Thymus (tissue), 11 donors: ENCODE results near the gene BUD31. TPM values are rescaled to one million over a fixed set of nuclear protein-coding genes. Genes with fewer than 3 reads are reported as not detected.
A peak's percentile ranks its signal among the peaks of the same experiment; 100 is the strongest.

Experiments
- DNase-seq, 9 donors: peaks; one replicate each; pipeline ENCODE4 v3.0.0-alpha.2; 2013; ENCODE audit warnings: low spot score in 9 of 9, low read depth in 6 of 9, missing footprints in 1 of 9
- H3K27ac ChIP-seq, 2 donors: one replicate each; pipeline ENCODE4 v1.5.1; 2013; ENCODE audit warnings: control low read depth in 1 of 2, low read depth in 1 of 2, low read length in 1 of 2, mild to moderate bottlenecking in 1 of 2, moderate library complexity in 1 of 2
- H3K27me3 ChIP-seq, 2 donors: one replicate each; pipeline ENCODE4 v1.5.1; 2013; ENCODE audit warnings: low read length in 1 of 2; ENCODE audit not compliant: control insufficient read depth in 2 of 2, insufficient read depth in 1 of 2
- H3K36me3 ChIP-seq, 2 donors: one replicate each; pipeline ENCODE4 v1.5.1; 2013; ENCODE audit warnings: low read length in 1 of 2, mild to moderate bottlenecking in 1 of 2, moderate library complexity in 1 of 2; ENCODE audit not compliant: control insufficient read depth in 2 of 2, insufficient read depth in 2 of 2
- H3K4me1 ChIP-seq, 2 donors: one replicate each; pipeline ENCODE4 v1.5.1; 2013; ENCODE audit warnings: low read length in 2 of 2; ENCODE audit not compliant: control insufficient read depth in 2 of 2, insufficient read depth in 2 of 2
- H3K4me3 ChIP-seq, 2 donors: one replicate each; pipeline ENCODE4 v1.5.1; 2013; ENCODE audit warnings: low read length in 2 of 2, control low read depth in 1 of 2, mild to moderate bottlenecking in 1 of 2
- H3K9me3 ChIP-seq, 2 donors: one replicate each; pipeline ENCODE4 v1.5.1; 2013; ENCODE audit warnings: low read length in 1 of 2, mild to moderate bottlenecking in 1 of 2; ENCODE audit not compliant: control insufficient read depth in 2 of 2, insufficient read depth in 1 of 2
- WGBS: extraction: QIAGEN DNeasy Blood & Tissue Kit; methylation state at CpG from one replicate; pipeline ENCODE4 v1.1.7; 2013; 5-methylcytosine and 5-hydroxymethylcytosine counted together
- polyA plus RNA-seq: library from polyadenylated mRNA; stranded (reverse); fragments of 200-250 nt; gene quantifications from one replicate; pipeline ENCODE4 v1.2.3, GENCODE V29; 2013
- total RNA-seq: library from RNA; stranded (reverse); fragments of 120-200 nt; gene quantifications from one replicate; pipeline ENCODE4 v1.2.4, GENCODE V29; 2013
- donor health status: healthy.

Gene BUD31
- total and polyA plus RNA-seq, 2 donors, result 102 to 123 TPM

GRCh38 chr7:99368750-99369389 is 39.9 kb upstream of the BUD31 start:
- DNase-seq, result no peak
- peaks cover 13 to 30% of the 10 kb centered on the region in 2 donors for H3K4me1 ChIP-seq
- H3K27ac ChIP-seq, result no peak overlapping the region
- peaks cover 0 to 4% of the 10 kb centered on the region in 2 donors for H3K9me3 ChIP-seq
- H3K27me3 ChIP-seq, result no peaks in the 10 kb centered on the region
- peaks cover 39% of the 10 kb centered on the region in 2 donors for H3K36me3 ChIP-seq
- H3K4me3 ChIP-seq, result no peak overlapping the region
- WGBS, result 98% methylated on average over 13 of the region's 13 CpGs

GRCh38 chr7:99369767-99370391 is 38.9 kb upstream of the BUD31 start:
- H3K9me3 ChIP-seq, result peaks cover 0 to 4% of the 10 kb centered on the region in 2 donors
- no peak for DNase-seq
- WGBS, result 74% methylated on average over 9 of the region's 9 CpGs
- H3K4me3 ChIP-seq, result no peak overlapping the region
- H3K27me3 ChIP-seq, result no peaks in the 10 kb centered on the region
- peaks cover 30% of the 10 kb centered on the region in 2 donors for H3K36me3 ChIP-seq
- H3K27ac ChIP-seq, result no peak overlapping the region
- H3K4me1 ChIP-seq, result peaks cover 15 to 32% of the 10 kb centered on the region in 2 donors

- WGBS, result 95% methylated on average over 11 of the region's 11 CpGs
Measured at GRCh38 chr7:99371376-99371920, 37.3 kb upstream of the BUD31 start.

GRCh38 chr7:99372275-99373090 is 36.3 kb upstream of the BUD31 start:
- peak overlapping the region; percentile 83 to 99 for H3K27ac ChIP-seq
- H3K4me1 ChIP-seq, result peaks cover 19 to 43% of the 10 kb centered on the region in 2 donors
- H3K27me3 ChIP-seq, result no peaks in the 10 kb centered on the region
- peak in 5 of 9 donors; percentile 51 to 90 (median 74) for DNase-seq
- no peaks in the 10 kb centered on the region for H3K9me3 ChIP-seq
- H3K36me3 ChIP-seq, result peaks cover 7 to 17% of the 10 kb centered on the region in 2 donors
- peak overlapping the region in 1 of 2 donors; percentile 35 for H3K4me3 ChIP-seq
- 72% methylated on average over 21 of the region's 21 CpGs for WGBS

More at GRCh38 chr7:99371376-99371920, 37.3 kb upstream of the BUD31 start:
- no peaks in the 10 kb centered on the region for H3K27me3 ChIP-seq
- no peaks in the 10 kb centered on the region for H3K9me3 ChIP-seq
- no peak overlapping the region for H3K27ac ChIP-seq
- H3K4me3 ChIP-seq, result no peak overlapping the region
- DNase-seq, result no peak
- peaks cover 17 to 21% of the 10 kb centered on the region in 2 donors for H3K36me3 ChIP-seq
- H3K4me1 ChIP-seq, result peaks cover 19 to 43% of the 10 kb centered on the region in 2 donors

GRCh38 chr7:99373091-99374066 is 35.4 kb upstream of the BUD31 start:
- Histone ChIP-seq H3K4me3 (peak overlapping the region; percentile 70 to 77), H3K9me3 (no peaks in the 10 kb centered on the region), H3K4me1 (peaks cover 19 to 43% of the 10 kb centered on the region in 2 donors), H3K36me3 (peaks cover 11 to 21% of the 10 kb centered on the region in 2 donors), H3K27me3 (no peaks in the 10 kb centered on the region), H3K27ac (peak overlapping the region; percentile 92 to 99)
- 85% methylated on average over 41 of the region's 41 CpGs for WGBS
- no peak for DNase-seq

- Histone ChIP-seq H3K4me3 (peak within 1 kb of the TSS; percentile 70 to 77), H3K9me3 (no peaks in the 10 kb centered on the region), H3K27ac (peak within 1 kb of the TSS; percentile 92 to 99), H3K4me1 (peaks cover 23 to 49% of the 10 kb centered on the region in 2 donors), H3K27me3 (no peaks in the 10 kb centered on the region), H3K36me3 (peaks cover 7 to 18% of the 10 kb centered on the region in 2 donors)
- DNase-seq, result peak in 5 of 9 donors; percentile 67 to 89 (median 78)
- under 1% methylated on average over 95 of the region's 95 CpGs for WGBS
Measured at GRCh38 chr7:99374111-99375064, 34.4 kb upstream of the BUD31 start, which contains the start of gene ARPC1B. ARPC1B (plus strand) TSS chr7:99374730; CDS start chr7:99385715, 10,985 bp downstream.

- 6% methylated on average over 58 of the region's 58 CpGs for WGBS
- peaks cover 31 to 54% of the 10 kb centered on the region in 2 donors for H3K4me1 ChIP-seq
- peaks cover 4 to 18% of the 10 kb centered on the region in 2 donors for H3K36me3 ChIP-seq
- peak overlapping the region; percentile 70 to 77 for H3K4me3 ChIP-seq
- no peaks in the 10 kb centered on the region for H3K9me3 ChIP-seq
- peak in 5 of 9 donors; percentile 22 to 67 (median 45) for DNase-seq
- H3K27ac ChIP-seq, result peak overlapping the region; percentile 57 to 90
- H3K27me3 ChIP-seq, result no peaks in the 10 kb centered on the region
Measured at GRCh38 chr7:99375070-99375807, 33.5 kb upstream of the BUD31 start.
